K562 (cell line): Measurements from ENCODE around the gene AP1B1. TPM values are rescaled to one million over a fixed set of nuclear protein-coding genes. Genes with fewer than 3 reads are reported as not detected.

Source experiments
- TAL1 ChIP-seq: fragments of 450-650 bp; IDR thresholded peaks from 2 replicates; pipeline ENCODE4 v1.6.1; 2016; ENCODE audit warnings: mild to moderate bottlenecking
- TSC22D4 ChIP-seq: fragments of 450-650 bp; IDR thresholded peaks from 2 replicates; pipeline ENCODE4 v1.6.1; 2016; ENCODE audit warnings: missing genetic modification characterization, missing biosample characterization, control low read depth
- ZBTB1 ChIP-seq: sonication (generic); formaldehyde crosslinking; IDR thresholded peaks from 2 replicates; pipeline ENCODE4 v1.8.1; 2023; ENCODE audit warnings: missing genetic modification reagents, low read depth, mild to moderate bottlenecking, borderline replicate concordance
- polyA plus RNA-seq, 8 experiments: library from polyadenylated mRNA; depleted of rRNA in 4 of 8; stranded (reverse) in 5 of 8; unstranded in 3 of 8; fragments of >200 nt; fragmentation: Nextera tagmentation in 2 of 8; fragmentation: Illumina TruSeq in 1 of 8; extraction: Ambion mirVana in 2 of 8; extraction: Trizol in 1 of 8; gene quantifications; 2 replicates each; pipeline versions ENCODE4 v1.2.1 to v1.2.3, GENCODE V29; 2011 to 2014; ENCODE audit warnings: inconsistent platforms in 1 of 8, missing spikeins in 1 of 8
- total RNA-seq, 7 experiments: library from RNA; depleted of rRNA in 6 of 7; stranded (reverse); fragments of >200 nt in 6 of 7; fragmentation: Illumina TruSeq in 2 of 7; extraction: Trizol in 2 of 7; gene quantifications; 2 replicates each; pipeline versions ENCODE4 v1.2.1 to v1.2.3, GENCODE V29; 2011 to 2021; ENCODE audit warnings: low replicate concordance in 1 of 7
- TF ChIP-seq, protein P1 (sequence below), 2 experiments: fragments of 450-650 bp; IDR thresholded peaks; 2 replicates each; pipeline ENCODE4 v1.6.1; 2016; ENCODE audit warnings: mild to moderate bottlenecking in 2 of 2, borderline replicate concordance in 1 of 2, low read depth in 1 of 2, moderate library complexity in 1 of 2
- TF ChIP-seq, protein P2 (sequence below): fragments of 250-450 bp; sonication (Bioruptor Pico); IDR thresholded peaks from 2 replicates; pipeline ENCODE4 v1.8.0; 2022; ENCODE audit warnings: inconsistent platforms, mild to moderate bottlenecking, moderate library complexity, borderline replicate concordance
- TF ChIP-seq, protein P3 (sequence below): fragments of 200-600 bp; sonication (generic); IDR thresholded peaks from one replicate; pipeline ENCODE4 v1.6.1; 2012; ENCODE audit warnings: mild to moderate bottlenecking, low read depth, low read length, inconsistent platforms

Gene AP1B1
- total and polyA plus RNA-seq, 9 of the 15 experiments (the other 6 are each of a cell fraction or from before 2014, with no cell fraction given), result 1.2 to 60.9 (median 30.1) TPM

DNA sequence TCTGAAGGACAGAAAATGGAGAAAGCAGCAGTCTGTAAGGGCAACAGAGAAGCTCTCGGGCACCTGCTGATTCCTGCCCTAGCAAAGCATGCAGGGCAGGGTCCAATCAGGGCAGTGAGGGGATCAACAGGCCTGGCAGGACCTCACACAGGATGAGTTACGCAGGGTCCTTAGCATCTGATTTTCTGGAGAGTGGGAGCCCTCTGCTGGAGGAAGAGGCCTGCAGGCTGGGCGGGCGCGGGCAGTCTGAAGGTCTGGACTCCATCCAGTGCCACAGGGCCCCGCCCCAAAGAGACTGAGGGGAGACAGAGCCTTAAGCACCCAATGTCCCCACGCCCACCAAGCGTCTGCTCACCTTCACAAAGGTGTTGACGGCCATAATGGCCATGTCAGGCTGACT lies 28.9 kb downstream of the AP1B1 start (continued):
- TF ChIP-seq, protein P1, sequence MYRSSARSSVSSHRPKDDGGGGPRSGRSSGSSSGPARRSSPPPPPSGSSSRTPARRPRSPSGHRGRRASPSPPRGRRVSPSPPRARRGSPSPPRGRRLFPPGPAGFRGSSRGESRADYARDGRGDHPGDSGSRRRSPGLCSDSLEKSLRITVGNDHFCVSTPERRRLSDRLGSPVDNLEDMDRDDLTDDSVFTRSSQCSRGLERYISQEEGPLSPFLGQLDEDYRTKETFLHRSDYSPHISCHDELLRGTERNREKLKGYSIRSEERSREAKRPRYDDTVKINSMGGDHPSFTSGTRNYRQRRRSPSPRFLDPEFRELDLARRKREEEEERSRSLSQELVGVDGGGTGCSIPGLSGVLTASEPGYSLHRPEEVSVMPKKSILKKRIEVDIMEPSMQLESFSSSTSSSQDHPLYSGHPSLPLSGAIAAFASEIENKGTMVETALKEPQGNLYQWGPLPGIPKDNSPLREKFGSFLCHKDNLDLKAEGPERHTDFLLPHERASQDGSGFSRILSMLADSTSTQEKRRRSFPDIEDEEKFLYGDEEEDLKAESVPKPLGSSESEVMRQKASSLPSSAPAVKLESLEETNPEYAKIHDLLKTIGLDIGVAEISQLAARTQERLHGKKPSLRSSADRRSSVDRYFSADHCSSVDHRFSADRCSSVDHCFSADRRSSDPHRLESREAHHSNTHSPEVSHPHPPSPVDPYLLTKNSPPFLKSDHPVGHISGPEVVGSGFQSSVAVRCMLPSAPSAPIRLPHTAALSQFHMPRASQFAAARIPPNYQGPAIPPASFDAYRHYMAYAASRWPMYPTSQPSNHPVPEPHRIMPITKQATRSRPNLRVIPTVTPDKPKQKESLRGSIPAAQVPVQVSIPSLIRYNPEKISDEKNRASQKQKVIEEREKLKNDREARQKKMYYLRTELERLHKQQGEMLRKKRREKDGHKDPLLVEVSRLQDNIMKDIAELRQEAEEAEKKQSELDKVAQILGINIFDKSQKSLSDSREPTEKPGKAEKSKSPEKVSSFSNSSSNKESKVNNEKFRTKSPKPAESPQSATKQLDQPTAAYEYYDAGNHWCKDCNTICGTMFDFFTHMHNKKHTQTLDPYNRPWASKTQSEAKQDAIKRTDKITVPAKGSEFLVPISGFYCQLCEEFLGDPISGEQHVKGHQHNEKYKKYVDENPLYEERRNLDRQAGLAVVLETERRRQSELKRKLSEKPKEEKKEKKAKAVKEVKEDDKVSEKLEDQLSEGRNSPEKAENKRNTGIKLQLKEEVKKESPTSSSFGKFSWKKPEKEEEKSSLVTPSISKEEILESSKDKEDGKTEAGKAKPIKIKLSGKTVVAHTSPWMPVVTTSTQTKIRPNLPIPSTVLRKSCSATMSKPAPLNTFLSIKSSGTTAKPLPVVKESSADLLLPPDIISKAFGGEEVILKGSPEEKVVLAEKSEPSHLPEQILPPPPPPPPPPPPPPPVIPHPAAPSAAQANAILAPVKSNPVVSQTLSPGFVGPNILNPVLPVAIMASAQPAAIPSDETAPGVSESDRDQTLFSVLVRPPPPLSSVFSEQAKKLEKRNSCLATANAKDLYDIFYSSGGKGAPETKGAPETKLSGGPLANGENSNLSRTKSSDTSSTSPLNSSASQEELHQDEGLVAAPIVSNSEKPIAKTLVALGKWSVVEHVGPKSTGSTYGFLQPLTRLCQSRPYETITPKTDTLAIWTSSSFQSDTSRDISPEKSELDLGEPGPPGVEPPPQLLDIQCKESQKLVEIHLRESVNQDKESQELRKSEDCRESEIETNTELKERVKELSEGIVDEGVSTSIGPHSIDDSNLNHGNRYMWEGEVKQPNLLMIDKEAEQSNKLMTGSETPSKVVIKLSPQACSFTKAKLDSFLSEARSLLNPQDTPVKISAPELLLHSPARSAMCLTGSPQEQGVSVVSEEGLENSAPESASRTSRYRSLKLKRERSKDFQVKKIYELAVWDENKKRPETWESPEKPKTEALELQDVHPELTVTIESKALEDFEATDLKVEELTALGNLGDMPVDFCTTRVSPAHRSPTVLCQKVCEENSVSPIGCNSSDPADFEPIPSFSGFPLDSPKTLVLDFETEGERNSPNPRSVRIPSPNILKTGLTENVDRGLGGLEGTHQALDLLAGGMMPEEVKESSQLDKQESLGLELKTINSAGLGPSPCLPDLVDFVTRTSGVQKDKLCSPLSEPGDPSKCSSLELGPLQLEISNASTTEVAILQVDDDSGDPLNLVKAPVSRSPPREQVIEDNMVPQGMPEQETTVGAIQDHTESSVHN (IDR thresholded peaks at IDR 0.05; ENCODE audit: borderline replicate concordance in 1 of 2, low read depth in 1 of 2), result no peak
- TF ChIP-seq, protein P2, sequence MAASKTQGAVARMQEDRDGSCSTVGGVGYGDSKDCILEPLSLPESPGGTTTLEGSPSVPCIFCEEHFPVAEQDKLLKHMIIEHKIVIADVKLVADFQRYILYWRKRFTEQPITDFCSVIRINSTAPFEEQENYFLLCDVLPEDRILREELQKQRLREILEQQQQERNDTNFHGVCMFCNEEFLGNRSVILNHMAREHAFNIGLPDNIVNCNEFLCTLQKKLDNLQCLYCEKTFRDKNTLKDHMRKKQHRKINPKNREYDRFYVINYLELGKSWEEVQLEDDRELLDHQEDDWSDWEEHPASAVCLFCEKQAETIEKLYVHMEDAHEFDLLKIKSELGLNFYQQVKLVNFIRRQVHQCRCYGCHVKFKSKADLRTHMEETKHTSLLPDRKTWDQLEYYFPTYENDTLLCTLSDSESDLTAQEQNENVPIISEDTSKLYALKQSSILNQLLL (CRISPR knock-in tag), result no peak
- TF ChIP-seq ZBTB1 (CRISPR knock-in tag) (no peak), TAL1 (no peak), TSC22D4 (tag) (no peak)
- TF ChIP-seq, protein P3, sequence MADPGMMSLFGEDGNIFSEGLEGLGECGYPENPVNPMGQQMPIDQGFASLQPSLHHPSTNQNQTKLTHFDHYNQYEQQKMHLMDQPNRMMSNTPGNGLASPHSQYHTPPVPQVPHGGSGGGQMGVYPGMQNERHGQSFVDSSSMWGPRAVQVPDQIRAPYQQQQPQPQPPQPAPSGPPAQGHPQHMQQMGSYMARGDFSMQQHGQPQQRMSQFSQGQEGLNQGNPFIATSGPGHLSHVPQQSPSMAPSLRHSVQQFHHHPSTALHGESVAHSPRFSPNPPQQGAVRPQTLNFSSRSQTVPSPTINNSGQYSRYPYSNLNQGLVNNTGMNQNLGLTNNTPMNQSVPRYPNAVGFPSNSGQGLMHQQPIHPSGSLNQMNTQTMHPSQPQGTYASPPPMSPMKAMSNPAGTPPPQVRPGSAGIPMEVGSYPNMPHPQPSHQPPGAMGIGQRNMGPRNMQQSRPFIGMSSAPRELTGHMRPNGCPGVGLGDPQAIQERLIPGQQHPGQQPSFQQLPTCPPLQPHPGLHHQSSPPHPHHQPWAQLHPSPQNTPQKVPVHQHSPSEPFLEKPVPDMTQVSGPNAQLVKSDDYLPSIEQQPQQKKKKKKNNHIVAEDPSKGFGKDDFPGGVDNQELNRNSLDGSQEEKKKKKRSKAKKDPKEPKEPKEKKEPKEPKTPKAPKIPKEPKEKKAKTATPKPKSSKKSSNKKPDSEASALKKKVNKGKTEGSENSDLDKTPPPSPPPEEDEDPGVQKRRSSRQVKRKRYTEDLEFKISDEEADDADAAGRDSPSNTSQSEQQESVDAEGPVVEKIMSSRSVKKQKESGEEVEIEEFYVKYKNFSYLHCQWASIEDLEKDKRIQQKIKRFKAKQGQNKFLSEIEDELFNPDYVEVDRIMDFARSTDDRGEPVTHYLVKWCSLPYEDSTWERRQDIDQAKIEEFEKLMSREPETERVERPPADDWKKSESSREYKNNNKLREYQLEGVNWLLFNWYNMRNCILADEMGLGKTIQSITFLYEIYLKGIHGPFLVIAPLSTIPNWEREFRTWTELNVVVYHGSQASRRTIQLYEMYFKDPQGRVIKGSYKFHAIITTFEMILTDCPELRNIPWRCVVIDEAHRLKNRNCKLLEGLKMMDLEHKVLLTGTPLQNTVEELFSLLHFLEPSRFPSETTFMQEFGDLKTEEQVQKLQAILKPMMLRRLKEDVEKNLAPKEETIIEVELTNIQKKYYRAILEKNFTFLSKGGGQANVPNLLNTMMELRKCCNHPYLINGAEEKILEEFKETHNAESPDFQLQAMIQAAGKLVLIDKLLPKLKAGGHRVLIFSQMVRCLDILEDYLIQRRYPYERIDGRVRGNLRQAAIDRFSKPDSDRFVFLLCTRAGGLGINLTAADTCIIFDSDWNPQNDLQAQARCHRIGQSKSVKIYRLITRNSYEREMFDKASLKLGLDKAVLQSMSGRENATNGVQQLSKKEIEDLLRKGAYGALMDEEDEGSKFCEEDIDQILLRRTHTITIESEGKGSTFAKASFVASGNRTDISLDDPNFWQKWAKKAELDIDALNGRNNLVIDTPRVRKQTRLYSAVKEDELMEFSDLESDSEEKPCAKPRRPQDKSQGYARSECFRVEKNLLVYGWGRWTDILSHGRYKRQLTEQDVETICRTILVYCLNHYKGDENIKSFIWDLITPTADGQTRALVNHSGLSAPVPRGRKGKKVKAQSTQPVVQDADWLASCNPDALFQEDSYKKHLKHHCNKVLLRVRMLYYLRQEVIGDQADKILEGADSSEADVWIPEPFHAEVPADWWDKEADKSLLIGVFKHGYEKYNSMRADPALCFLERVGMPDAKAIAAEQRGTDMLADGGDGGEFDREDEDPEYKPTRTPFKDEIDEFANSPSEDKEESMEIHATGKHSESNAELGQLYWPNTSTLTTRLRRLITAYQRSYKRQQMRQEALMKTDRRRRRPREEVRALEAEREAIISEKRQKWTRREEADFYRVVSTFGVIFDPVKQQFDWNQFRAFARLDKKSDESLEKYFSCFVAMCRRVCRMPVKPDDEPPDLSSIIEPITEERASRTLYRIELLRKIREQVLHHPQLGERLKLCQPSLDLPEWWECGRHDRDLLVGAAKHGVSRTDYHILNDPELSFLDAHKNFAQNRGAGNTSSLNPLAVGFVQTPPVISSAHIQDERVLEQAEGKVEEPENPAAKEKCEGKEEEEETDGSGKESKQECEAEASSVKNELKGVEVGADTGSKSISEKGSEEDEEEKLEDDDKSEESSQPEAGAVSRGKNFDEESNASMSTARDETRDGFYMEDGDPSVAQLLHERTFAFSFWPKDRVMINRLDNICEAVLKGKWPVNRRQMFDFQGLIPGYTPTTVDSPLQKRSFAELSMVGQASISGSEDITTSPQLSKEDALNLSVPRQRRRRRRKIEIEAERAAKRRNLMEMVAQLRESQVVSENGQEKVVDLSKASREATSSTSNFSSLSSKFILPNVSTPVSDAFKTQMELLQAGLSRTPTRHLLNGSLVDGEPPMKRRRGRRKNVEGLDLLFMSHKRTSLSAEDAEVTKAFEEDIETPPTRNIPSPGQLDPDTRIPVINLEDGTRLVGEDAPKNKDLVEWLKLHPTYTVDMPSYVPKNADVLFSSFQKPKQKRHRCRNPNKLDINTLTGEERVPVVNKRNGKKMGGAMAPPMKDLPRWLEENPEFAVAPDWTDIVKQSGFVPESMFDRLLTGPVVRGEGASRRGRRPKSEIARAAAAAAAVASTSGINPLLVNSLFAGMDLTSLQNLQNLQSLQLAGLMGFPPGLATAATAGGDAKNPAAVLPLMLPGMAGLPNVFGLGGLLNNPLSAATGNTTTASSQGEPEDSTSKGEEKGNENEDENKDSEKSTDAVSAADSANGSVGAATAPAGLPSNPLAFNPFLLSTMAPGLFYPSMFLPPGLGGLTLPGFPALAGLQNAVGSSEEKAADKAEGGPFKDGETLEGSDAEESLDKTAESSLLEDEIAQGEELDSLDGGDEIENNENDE, result no peak
